HepG2 (cell line): ENCODE data around the gene CPPED1. TPM values are rescaled to one million over a fixed set of nuclear protein-coding genes. Genes with fewer than 3 reads are reported as not detected.

ENCODE experiments used
- ATAC-seq: fragments of 200-7000 bp; cut with Tn5 transposase; 3 replicates; pipeline ENCODE4 v1.9.1; 2020; ENCODE audit warnings: mild to moderate bottlenecking, moderate library complexity
- BruUV-seq: library from RNA; stranded (reverse); fragments of 400-500 nt; replicated peaks from 2 replicates; lab custom pipeline; 2021; lab: Mats Ljungman, UMichigan
- CTCF ChIA-PET: fragments of 300-600 bp; formaldehyde crosslinking; extraction: SDS; loops from one replicate; lab custom pipeline; 2021; ENCODE audit warnings: low total read pairs, inconsistent platforms, low intra/inter-chr PET ratio; lab: Yijun Ruan, JAX
- POLR2A ChIA-PET: fragments of 350-600 bp; sonication (Branson Sonifier 250); formaldehyde crosslinking; loops from one replicate; lab custom pipeline; 2020; ENCODE audit warnings: antibody characterized with exemption, inconsistent platforms; lab: Yijun Ruan, JAX
- DNase-seq: peaks from one replicate; pipeline ENCODE4 v3.0.0-alpha.2; 2015; ENCODE audit warnings: low spot score
- FAIRE-seq: peaks from 3 replicates; lab custom pipeline; 2011; peaks lifted over from hg19 to GRCh38; lab: Jason Lieb, UNC
- H2AFZ ChIP-seq: one replicate; pipeline ENCODE4 v1.6.1; 2011; ENCODE audit warnings: low read length, inconsistent platforms
- H3K27ac ChIP-seq: fragments of 300-600 bp; 3 replicates; pipeline ENCODE4 v1.8.0; 2011; ENCODE audit warnings: mixed run types, mild to moderate bottlenecking, mixed read lengths, low read length, inconsistent platforms; ENCODE audit not compliant: insufficient read depth; ENCODE audit errors: extremely low read length
- H3K27me3 ChIP-seq, 2 experiments: fragments of 200-600 bp in 1 of 2; 2 replicates in 1 of 2; 3 replicates in 1 of 2; pipeline versions ENCODE4 v1.6.0 to v1.8.0; 2011; ENCODE audit warnings: low read length in 2 of 2, mild to moderate bottlenecking in 2 of 2, moderate library complexity in 2 of 2, inconsistent platforms in 1 of 2; ENCODE audit not compliant: insufficient read depth in 2 of 2, control insufficient read depth in 1 of 2
- H3K36me3 ChIP-seq, 2 experiments: fragments of 200-600 bp in 1 of 2; replicated peaks in 1 of 2; 2 replicates in 1 of 2; 3 replicates in 1 of 2; pipeline versions ENCODE4 v1.5.1 to v1.8.0; 2011; ENCODE audit warnings: low read length in 2 of 2, inconsistent platforms in 1 of 2; ENCODE audit not compliant: insufficient read depth in 2 of 2, control insufficient read depth in 1 of 2
- H3K4me1 ChIP-seq: 2 replicates; pipeline ENCODE4 v1.5.1; 2012; ENCODE audit warnings: low read length, inconsistent platforms; ENCODE audit not compliant: insufficient read depth
- H3K4me2 ChIP-seq: 2 replicates; pipeline ENCODE4 v1.6.0; 2011; ENCODE audit warnings: low read depth, low read length, inconsistent platforms
- H3K4me3 ChIP-seq, 3 experiments: fragments of 200-600 bp in 1 of 3; sonication (generic), shearing (Covaris generic) in 1 of 3; replicated peaks in 1 of 3; 2 replicates each; pipeline ENCODE4 v1.5.1; 2011 to 2016; ENCODE audit warnings: low read length in 3 of 3, inconsistent platforms in 2 of 3, low read depth in 2 of 3, mild to moderate bottlenecking in 2 of 3, control low read depth in 1 of 3, mixed read lengths in 1 of 3; ENCODE audit not compliant: insufficient read depth in 1 of 3
- H3K79me2 ChIP-seq: one replicate; pipeline ENCODE4 v1.6.1; 2011; ENCODE audit warnings: low read length, inconsistent platforms; ENCODE audit not compliant: insufficient read depth
- H3K9ac ChIP-seq: 2 replicates; pipeline ENCODE4 v1.6.0; 2011; ENCODE audit warnings: mild to moderate bottlenecking, low read depth, low read length, inconsistent platforms; ENCODE audit not compliant: insufficient read depth
- H3K9me3 ChIP-seq: 2 replicates; pipeline ENCODE4 v1.5.1; 2012; ENCODE audit warnings: mild to moderate bottlenecking, low read length
- H4K20me1 ChIP-seq: 2 replicates; pipeline ENCODE4 v1.6.0; 2011; ENCODE audit warnings: inconsistent platforms, mild to moderate bottlenecking, low read length, moderate library complexity; ENCODE audit not compliant: insufficient read depth
- ARID3A ChIP-seq: IDR thresholded peaks from 2 replicates; pipeline ENCODE4 v1.6.1; 2012; ENCODE audit warnings: low read depth, low read length, improper control_type of control experiment
- ARNT2 ChIP-seq: sonication (generic); formaldehyde crosslinking; IDR thresholded peaks from 2 replicates; pipeline ENCODE4 v1.8.0; 2022; ENCODE audit warnings: mild to moderate bottlenecking, low read depth, missing genetic modification reagents, moderate library complexity
- FOXK2 ChIP-seq: fragments of 450-650 bp; IDR thresholded peaks from 2 replicates; pipeline ENCODE4 v1.6.1; 2016
- GTF2F1 ChIP-seq: fragments of 150-350 bp; IDR thresholded peaks from 2 replicates; pipeline ENCODE4 v1.6.1; 2014; ENCODE audit warnings: low read length
- NCOA2 ChIP-seq: sonication (generic); formaldehyde crosslinking; IDR thresholded peaks from 2 replicates; pipeline ENCODE4 v1.8.0; 2022; ENCODE audit warnings: inconsistent platforms
- PCBP2 ChIP-seq: fragments of 200-400 bp; formaldehyde crosslinking; optimal IDR thresholded peaks from 2 replicates; pipeline ENCODE3; 2018; ENCODE audit warnings: low read length, low read depth; ENCODE audit not compliant: poor library complexity, severe bottlenecking
- PLRG1 ChIP-seq: fragments of 450-650 bp; conservative IDR thresholded peaks from 2 replicates; pipeline ENCODE4 v1.6.1; 2016
- RBAK ChIP-seq: sonication (generic); formaldehyde crosslinking; IDR thresholded peaks from 2 replicates; pipeline ENCODE4 v1.5.1; 2020; ENCODE audit warnings: mild to moderate bottlenecking, missing genetic modification reagents
- TP53 ChIP-seq: sonication (generic); formaldehyde crosslinking; conservative IDR thresholded peaks from 2 replicates; pipeline ENCODE4 v1.4.0; 2020; ENCODE audit warnings: missing genetic modification reagents
- ZBTB10 ChIP-seq: sonication (generic); formaldehyde crosslinking; IDR thresholded peaks from 2 replicates; pipeline ENCODE4 v1.4.0; 2020; ENCODE audit warnings: missing genetic modification reagents, borderline replicate concordance
- ZNF10 ChIP-seq: sonication (generic); formaldehyde crosslinking; IDR thresholded peaks from 2 replicates; pipeline ENCODE4 v1.4.0; 2020; ENCODE audit warnings: mild to moderate bottlenecking, low read depth, missing genetic modification reagents, borderline replicate concordance
- ZNF652 ChIP-seq: IDR thresholded peaks from 2 replicates; pipeline ENCODE4 v1.6.1; 2016; ENCODE audit warnings: low read depth, borderline replicate concordance
- ZSCAN21 ChIP-seq: sonication (generic); formaldehyde crosslinking; IDR thresholded peaks from 2 replicates; pipeline ENCODE4 v1.8.0; 2022; ENCODE audit warnings: mild to moderate bottlenecking, missing genetic modification reagents, moderate library complexity, borderline replicate concordance
- WGBS: methylation state at CpG from one replicate; pipeline ENCODE4 v1.1.6; 2017; ENCODE audit warnings: low lambda C conversion rate; 5-methylcytosine and 5-hydroxymethylcytosine counted together
- in situ Hi-C: cut with HindIII; loops from 2 replicates; pipeline ENCODE4 v1.10.0; 2017; ENCODE audit warnings: low pct_unique_long_range_greater_than_20kb; ENCODE audit not compliant: extremely low pct_ligation_motif_present
- intact Hi-C: fragments of 100-400 bp; cut with micrococcal nuclease; formaldehyde crosslinking; loops from one replicate; pipeline ENCODE4 v1.10.0; 2022; ENCODE audit not compliant: unreplicated experiment
- polyA plus RNA-seq, 8 experiments: library from polyadenylated mRNA; depleted of rRNA in 3 of 8; stranded (reverse) in 7 of 8; unstranded in 1 of 8; fragments of >200 nt; fragmentation: Illumina TruSeq in 4 of 8; extraction: Trizol in 4 of 8; gene quantifications; 2 replicates each; pipeline versions ENCODE4 v1.2.1 to v1.2.3, GENCODE V29; 2011 to 2016; ENCODE audit warnings: low read depth in 4 of 8, missing spikeins in 1 of 8, mixed read lengths in 1 of 8; ENCODE audit not compliant: insufficient read depth in 1 of 8
- total RNA-seq, 5 experiments: library from RNA; depleted of rRNA; stranded (reverse); fragments of >200 nt; fragmentation: Illumina TruSeq; extraction: Trizol; gene quantifications; 2 replicates each; pipeline ENCODE4 v1.2.3, GENCODE V29; 2016; ENCODE audit warnings: low read depth in 1 of 5
- TF ChIP-seq, protein P1 (sequence below): sonication (generic); formaldehyde crosslinking; IDR thresholded peaks from 2 replicates; pipeline ENCODE4 v1.4.0; 2020; ENCODE audit warnings: missing genetic modification reagents

The CPPED1 gene
- total and polyA plus RNA-seq, 2 of the 13 experiments (the other 11 are each of a cell fraction or from before 2014, with no cell fraction given) = 66.6 to 71.3 TPM

- no peak for TF ChIP-seq ARID3A
- TF ChIP-seq ZNF652 (CRISPR knock-in tag) = no peak
- TF ChIP-seq PLRG1 = 0 out of 2 replicates have a peak, but pooled peaks have one; percentile 84
- 0 out of 2 replicates have a peak, but pooled peaks have one; percentile 23 for TF ChIP-seq FOXK2
- TF ChIP-seq ARNT2 (CRISPR knock-in tag) = no peak
- peak; percentile 84 for TF ChIP-seq PCBP2
These were observed 93.9 kb downstream of the CPPED1 start (continued) for GRCh38 chr16:12709807-12710206.

- H4K20me1 ChIP-seq = no peaks in the 10 kb centered on the region
- ATAC-seq (no peak), DNase-seq (no peak), FAIRE-seq (peak; percentile 43)
- H2AFZ ChIP-seq = no peak overlapping the region
- intact Hi-C loops = no loop called here
- H3K79me2 ChIP-seq = no peaks in the 10 kb centered on the region
- H3K36me3 ChIP-seq = peaks cover 26 to 45% of the 10 kb centered on the region in 2 experiments
- no peaks in the 10 kb centered on the region for H3K4me1 ChIP-seq
- BruUV-seq = no TSS peak
- ChIA-PET POLR2A (interaction anchor here (1.0 kb wide), 1 partner anchor 94 kb away, joined by 3 read pairs; no protein-coding TSS in a partner anchor), CTCF (no interaction called here)
- no peak overlapping the region for H3K4me2 ChIP-seq
- H3K9ac ChIP-seq = no peak overlapping the region
- H3K27me3 ChIP-seq = no peaks in the 10 kb centered on the region
- in situ Hi-C loops = no loop called here
- no peaks in the 10 kb centered on the region for H3K9me3 ChIP-seq
- no peak overlapping the region for H3K27ac ChIP-seq
- WGBS = 98% methylated on average over 3 of the region's 3 CpGs
- no peak overlapping the region for H3K4me3 ChIP-seq
- TF ChIP-seq TP53 (CRISPR knock-in tag) (no peak), GTF2F1 (no peak), ZNF10 (CRISPR knock-in tag) (no peak), NCOA2 (CRISPR knock-in tag) (no peak), ZBTB10 (CRISPR knock-in tag) (no peak), ZSCAN21 (CRISPR knock-in tag) (no peak), RBAK (no peak)
- TF ChIP-seq, protein P1, sequence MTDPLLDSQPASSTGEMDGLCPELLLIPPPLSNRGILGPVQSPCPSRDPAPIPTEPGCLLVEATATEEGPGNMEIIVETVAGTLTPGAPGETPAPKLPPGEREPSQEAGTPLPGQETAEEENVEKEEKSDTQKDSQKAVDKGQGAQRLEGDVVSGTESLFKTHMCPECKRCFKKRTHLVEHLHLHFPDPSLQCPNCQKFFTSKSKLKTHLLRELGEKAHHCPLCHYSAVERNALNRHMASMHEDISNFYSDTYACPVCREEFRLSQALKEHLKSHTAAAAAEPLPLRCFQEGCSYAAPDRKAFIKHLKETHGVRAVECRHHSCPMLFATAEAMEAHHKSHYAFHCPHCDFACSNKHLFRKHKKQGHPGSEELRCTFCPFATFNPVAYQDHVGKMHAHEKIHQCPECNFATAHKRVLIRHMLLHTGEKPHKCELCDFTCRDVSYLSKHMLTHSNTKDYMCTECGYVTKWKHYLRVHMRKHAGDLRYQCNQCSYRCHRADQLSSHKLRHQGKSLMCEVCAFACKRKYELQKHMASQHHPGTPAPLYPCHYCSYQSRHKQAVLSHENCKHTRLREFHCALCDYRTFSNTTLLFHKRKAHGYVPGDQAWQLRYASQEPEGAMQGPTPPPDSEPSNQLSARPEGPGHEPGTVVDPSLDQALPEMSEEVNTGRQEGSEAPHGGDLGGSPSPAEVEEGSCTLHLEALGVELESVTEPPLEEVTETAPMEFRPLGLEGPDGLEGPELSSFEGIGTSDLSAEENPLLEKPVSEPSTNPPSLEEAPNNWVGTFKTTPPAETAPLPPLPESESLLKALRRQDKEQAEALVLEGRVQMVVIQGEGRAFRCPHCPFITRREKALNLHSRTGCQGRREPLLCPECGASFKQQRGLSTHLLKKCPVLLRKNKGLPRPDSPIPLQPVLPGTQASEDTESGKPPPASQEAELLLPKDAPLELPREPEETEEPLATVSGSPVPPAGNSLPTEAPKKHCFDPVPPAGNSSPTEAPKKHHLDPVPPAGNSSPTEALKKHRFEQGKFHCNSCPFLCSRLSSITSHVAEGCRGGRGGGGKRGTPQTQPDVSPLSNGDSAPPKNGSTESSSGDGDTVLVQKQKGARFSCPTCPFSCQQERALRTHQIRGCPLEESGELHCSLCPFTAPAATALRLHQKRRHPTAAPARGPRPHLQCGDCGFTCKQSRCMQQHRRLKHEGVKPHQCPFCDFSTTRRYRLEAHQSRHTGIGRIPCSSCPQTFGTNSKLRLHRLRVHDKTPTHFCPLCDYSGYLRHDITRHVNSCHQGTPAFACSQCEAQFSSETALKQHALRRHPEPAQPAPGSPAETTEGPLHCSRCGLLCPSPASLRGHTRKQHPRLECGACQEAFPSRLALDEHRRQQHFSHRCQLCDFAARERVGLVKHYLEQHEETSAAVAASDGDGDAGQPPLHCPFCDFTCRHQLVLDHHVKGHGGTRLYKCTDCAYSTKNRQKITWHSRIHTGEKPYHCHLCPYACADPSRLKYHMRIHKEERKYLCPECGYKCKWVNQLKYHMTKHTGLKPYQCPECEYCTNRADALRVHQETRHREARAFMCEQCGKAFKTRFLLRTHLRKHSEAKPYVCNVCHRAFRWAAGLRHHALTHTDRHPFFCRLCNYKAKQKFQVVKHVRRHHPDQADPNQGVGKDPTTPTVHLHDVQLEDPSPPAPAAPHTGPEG (CRISPR knock-in tag) = no peak
These were observed 95.4 kb downstream of the CPPED1 start for GRCh38 chr16:12708266-12708665.
